RWPE2 (cell line): Measurements from ENCODE around the gene B3GLCT.
"Not testable (repeated sequence)": the region's sequence is repeated elsewhere in the genome, so short reads cannot be mapped to it uniquely, and the experiment has no call there.

ENCODE experiments used
- ATAC-seq: fragments of 200-7000 bp; cut with Tn5 transposase; 3 replicates; pipeline ENCODE4 v1.9.1; 2021; ENCODE audit warnings: low read depth
- DNase-seq: peaks from one replicate; pipeline ENCODE4 v3.0.0-alpha.2; 2020; ENCODE audit warnings: low spot score
- H3K27ac ChIP-seq: fragments of 450-650 bp; 2 replicates; pipeline ENCODE4 v1.5.1; 2017; ENCODE audit warnings: mild to moderate bottlenecking; ENCODE audit not compliant: poor library complexity, severe bottlenecking
- H3K27me3 ChIP-seq: fragments of 250-450 bp; sonication (Bioruptor Pico); 2 replicates; pipeline ENCODE4 v1.5.1; 2021; ENCODE audit warnings: mild to moderate bottlenecking, moderate library complexity; ENCODE audit not compliant: insufficient read depth, poor library complexity, severe bottlenecking
- H3K36me3 ChIP-seq: fragments of 250-450 bp; sonication (Bioruptor Pico); 2 replicates; pipeline ENCODE4 v1.5.1; 2020; ENCODE audit warnings: low read depth, mild to moderate bottlenecking, moderate library complexity
- H3K4me1 ChIP-seq: fragments of 250-450 bp; sonication (Bioruptor Pico); 2 replicates; pipeline ENCODE4 v1.5.1; 2021; ENCODE audit warnings: mild to moderate bottlenecking, moderate library complexity; ENCODE audit not compliant: insufficient read depth, poor library complexity, severe bottlenecking
- H3K4me3 ChIP-seq: fragments of 250-450 bp; sonication (Bioruptor Pico); 2 replicates; pipeline ENCODE4 v1.5.1; 2021; ENCODE audit warnings: mild to moderate bottlenecking, moderate library complexity; ENCODE audit not compliant: severe bottlenecking
- H3K9me3 ChIP-seq: fragments of 250-450 bp; sonication (Bioruptor Pico); 2 replicates; pipeline ENCODE4 v1.5.1; 2021; ENCODE audit warnings: mild to moderate bottlenecking, moderate library complexity; ENCODE audit not compliant: severe bottlenecking
- TF ChIP-seq, protein P1 (sequence below): fragments of 450-650 bp; IDR thresholded peaks from one replicate; pipeline ENCODE4 v1.5.1; 2017; ENCODE audit warnings: mild to moderate bottlenecking, moderate library complexity; ENCODE audit not compliant: poor library complexity, severe bottlenecking

B3GLCT gene

DNA sequence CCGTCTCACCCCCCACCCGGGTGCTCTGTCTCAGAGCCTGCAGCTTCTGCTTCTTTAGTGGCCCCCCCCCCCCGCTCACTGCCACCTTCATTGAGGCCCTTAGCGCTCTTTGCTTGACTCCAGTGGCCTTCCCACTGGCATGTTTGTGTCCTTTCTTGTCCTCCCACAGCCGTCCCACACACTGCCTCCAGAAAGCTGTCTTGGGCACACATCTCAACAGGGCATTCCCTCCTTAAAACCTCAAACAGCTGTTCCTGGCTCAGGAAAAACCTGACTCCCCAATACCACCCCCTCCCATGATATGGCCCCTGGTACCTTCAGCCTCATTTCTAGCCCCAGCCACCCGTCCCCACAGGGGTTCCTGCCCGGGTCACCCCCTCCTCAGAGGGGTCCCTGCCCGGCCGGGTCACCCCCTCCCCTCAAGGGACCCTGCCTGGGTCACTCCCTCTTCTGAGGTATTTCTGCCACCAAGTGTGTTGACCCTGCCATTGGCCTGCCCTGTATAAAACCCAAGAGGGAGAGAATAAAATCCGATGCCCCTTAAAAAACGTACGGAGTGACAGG is 8.9 kb downstream of the B3GLCT start:
- TF ChIP-seq, protein P1, sequence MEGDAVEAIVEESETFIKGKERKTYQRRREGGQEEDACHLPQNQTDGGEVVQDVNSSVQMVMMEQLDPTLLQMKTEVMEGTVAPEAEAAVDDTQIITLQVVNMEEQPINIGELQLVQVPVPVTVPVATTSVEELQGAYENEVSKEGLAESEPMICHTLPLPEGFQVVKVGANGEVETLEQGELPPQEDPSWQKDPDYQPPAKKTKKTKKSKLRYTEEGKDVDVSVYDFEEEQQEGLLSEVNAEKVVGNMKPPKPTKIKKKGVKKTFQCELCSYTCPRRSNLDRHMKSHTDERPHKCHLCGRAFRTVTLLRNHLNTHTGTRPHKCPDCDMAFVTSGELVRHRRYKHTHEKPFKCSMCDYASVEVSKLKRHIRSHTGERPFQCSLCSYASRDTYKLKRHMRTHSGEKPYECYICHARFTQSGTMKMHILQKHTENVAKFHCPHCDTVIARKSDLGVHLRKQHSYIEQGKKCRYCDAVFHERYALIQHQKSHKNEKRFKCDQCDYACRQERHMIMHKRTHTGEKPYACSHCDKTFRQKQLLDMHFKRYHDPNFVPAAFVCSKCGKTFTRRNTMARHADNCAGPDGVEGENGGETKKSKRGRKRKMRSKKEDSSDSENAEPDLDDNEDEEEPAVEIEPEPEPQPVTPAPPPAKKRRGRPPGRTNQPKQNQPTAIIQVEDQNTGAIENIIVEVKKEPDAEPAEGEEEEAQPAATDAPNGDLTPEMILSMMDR = no peak
- ATAC-seq = no peak
- DNase-seq = no peak
- Histone ChIP-seq H3K36me3 (no peaks in the 10 kb centered on the region), H3K9me3 (no peaks in the 10 kb centered on the region), H3K4me3 (no peak overlapping the region), H3K27ac (no peak overlapping the region), H3K27me3 (no peaks in the 10 kb centered on the region), H3K4me1 (no peaks in the 10 kb centered on the region)

DNA sequence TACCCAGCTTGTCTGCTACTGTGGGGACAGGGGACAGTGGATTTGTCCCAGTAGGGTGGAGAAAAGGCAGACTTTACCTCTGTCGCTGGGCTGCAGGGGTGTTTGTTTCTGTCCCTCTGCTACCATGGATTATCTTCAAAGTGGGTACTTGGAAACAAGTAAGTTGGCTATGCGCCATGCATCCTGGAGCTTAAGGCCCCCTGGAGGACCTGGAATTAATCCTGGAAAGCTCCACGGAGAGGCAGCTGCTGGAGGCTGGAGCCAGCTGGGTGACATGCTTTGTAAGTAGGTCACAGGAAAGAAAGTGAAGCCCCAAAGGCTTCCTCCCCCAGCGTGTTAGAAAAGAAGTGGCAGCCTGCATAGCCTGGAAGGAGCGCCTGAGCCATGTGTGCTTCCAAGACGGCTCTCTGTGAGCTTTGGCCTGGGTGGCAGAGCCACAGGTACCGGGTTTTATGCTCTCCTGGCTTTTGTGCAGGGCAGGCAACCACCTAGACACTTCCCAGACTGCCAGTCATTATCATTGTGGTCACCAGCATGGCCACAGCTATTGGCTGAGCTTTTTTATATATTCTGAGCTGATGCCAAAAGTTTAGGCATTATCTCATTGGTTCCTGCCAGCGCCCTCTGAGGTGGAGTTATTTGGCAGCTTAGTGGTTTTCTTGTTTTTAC is 9.5 kb downstream of the B3GLCT start:
- Histone ChIP-seq H3K4me1 (no peaks in the 10 kb centered on the region), H3K27me3 (no peaks in the 10 kb centered on the region), H3K9me3 (no peaks in the 10 kb centered on the region), H3K36me3 (no peaks in the 10 kb centered on the region), H3K27ac (no peak overlapping the region), H3K4me3 (no peak overlapping the region)
- DNase-seq (no peak), ATAC-seq (no peak)
- TF ChIP-seq, protein P1 = no peak

DNA sequence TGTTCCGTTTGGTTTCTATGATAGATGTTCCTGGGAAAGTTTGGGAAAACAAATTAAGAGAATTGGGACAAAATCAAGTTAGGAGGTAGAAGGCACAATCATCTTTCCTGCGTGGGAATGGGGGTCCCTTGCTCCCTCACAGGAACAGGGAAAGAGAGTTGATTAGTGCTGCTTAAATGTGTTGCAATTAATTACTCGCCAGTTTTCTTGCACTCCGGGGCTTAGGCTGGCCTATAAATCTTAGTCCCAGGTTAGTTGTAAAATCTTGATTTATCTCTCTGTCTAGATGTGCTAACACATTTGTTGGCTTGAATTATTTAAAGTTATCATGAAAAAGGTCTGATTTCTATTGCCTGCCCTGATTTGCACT is 10.1 kb downstream of the B3GLCT start:
- Histone ChIP-seq H3K4me3 (no peak overlapping the region), H3K9me3 (no peaks in the 10 kb centered on the region), H3K4me1 (no peaks in the 10 kb centered on the region), H3K27ac (no peak overlapping the region), H3K27me3 (no peaks in the 10 kb centered on the region), H3K36me3 (no peaks in the 10 kb centered on the region)
- ATAC-seq = no peak
- no peak for DNase-seq
- TF ChIP-seq, protein P1 = no peak

DNA sequence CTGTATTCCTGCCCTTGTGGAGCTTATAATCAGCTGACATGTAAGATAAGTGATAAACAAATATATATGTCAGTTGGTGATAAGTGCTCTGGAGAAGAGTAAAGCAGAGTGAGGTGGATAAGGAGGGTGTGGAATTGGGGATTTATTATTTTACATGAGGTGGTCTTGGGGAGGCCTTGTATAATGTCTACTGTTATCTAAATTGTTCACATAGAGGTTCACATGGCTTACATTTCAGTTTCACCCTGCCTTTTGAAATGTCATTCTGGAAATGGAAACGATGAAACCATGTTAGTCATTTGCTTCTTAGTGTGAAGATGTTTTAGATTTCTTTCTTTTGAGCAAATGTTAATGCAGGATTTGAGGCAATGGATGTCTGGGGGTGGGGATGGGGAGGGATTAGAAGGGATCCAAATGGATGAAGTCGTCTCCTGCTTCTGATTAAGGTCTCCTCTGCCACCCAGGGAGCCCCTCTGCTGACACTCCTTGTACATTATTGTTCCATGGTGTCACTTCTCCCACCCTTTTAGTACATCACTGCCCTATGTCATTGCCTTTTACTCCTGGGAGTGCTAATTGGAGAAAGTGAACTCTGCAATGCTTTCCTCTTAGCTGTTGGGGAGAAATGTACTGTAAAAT is 14.0 kb downstream of the B3GLCT start:
- TF ChIP-seq, protein P1 = no peak
- no peak for DNase-seq

DNA sequence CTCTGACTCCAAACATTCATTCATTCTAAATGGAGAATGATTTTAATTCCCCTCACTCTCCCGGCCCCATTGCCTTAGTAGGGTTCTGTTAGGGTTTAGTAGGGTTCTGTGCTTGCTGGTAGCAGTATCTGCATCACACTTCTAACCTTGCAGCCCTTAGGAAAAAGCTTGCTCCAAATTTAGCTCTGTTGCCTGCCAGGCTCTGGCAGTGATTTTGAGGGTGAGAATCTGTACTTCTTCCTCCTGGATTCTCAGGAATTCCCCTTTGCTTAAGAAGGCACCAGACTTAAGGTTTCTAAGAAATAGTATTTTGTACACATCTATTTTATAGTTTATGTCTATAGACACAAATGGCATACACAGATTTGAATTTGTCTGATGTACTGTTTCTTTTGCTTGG is 14.7 kb downstream of the B3GLCT start:
- H3K27ac ChIP-seq = no peak overlapping the region
- no peaks in the 10 kb centered on the region for H3K4me1 ChIP-seq
- no peaks in the 10 kb centered on the region for H3K9me3 ChIP-seq
- TF ChIP-seq, protein P1 = no peak
- ATAC-seq (no peak), DNase-seq (no peak)
- no peaks in the 10 kb centered on the region for H3K27me3 ChIP-seq
- H3K4me3 ChIP-seq = no peak overlapping the region
- H3K36me3 ChIP-seq = no peaks in the 10 kb centered on the region

More for the DNA sequence above, 14.0 kb downstream of the B3GLCT start:
- Histone ChIP-seq H3K27me3 (no peaks in the 10 kb centered on the region), H3K4me1 (no peaks in the 10 kb centered on the region), H3K4me3 (no peak overlapping the region), H3K9me3 (no peaks in the 10 kb centered on the region), H3K36me3 (no peaks in the 10 kb centered on the region), H3K27ac (no peak overlapping the region)
- ATAC-seq = no peak

DNA sequence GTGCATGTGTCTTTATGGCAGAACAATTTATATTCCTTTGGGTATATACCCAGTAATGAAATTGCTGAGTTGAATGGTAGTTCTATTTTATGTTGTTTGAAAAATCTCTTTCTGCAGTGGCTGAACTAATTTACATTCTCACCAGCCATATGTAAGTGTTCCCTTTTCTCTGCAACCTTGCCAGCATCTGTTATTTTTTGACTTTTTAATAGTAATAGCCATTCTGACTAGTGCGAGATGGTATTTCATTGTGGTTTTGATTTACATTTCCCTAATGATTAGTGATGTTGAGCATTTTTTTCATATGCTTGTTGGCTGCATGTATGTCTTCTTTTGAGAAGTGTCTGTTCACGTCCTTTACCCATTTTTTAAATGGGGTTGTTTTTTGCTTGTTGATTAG is 17.1 kb downstream of the B3GLCT start:
- not testable (repeated sequence) for ATAC-seq

More for the DNA sequence above, 17.1 kb downstream of the B3GLCT start:
- not testable (repeated sequence) for H3K27me3 ChIP-seq, H3K27ac ChIP-seq, H3K4me1 ChIP-seq, H3K4me3 ChIP-seq, DNase-seq, H3K36me3 ChIP-seq, H3K9me3 ChIP-seq
